IPS-18c (cell line): ENCODE data around the gene CIAPIN1.
"Not testable (repeated sequence)": the region's sequence is repeated elsewhere in the genome, so short reads cannot be mapped to it uniquely, and the experiment has no call there.

Source experiments
- H3K4me3 ChIP-seq: 2 replicates; pipeline ENCODE4 v1.7.0; 2013; ENCODE audit warnings: low read depth, mild to moderate bottlenecking, low read length, moderate library complexity; ENCODE audit not compliant: insufficient read depth
- H3K9me3 ChIP-seq: one replicate; pipeline ENCODE4 v1.6.1; 2013; ENCODE audit warnings: mild to moderate bottlenecking, low read length, moderate library complexity; ENCODE audit not compliant: control insufficient read depth, insufficient read depth

Gene CIAPIN1

DNA sequence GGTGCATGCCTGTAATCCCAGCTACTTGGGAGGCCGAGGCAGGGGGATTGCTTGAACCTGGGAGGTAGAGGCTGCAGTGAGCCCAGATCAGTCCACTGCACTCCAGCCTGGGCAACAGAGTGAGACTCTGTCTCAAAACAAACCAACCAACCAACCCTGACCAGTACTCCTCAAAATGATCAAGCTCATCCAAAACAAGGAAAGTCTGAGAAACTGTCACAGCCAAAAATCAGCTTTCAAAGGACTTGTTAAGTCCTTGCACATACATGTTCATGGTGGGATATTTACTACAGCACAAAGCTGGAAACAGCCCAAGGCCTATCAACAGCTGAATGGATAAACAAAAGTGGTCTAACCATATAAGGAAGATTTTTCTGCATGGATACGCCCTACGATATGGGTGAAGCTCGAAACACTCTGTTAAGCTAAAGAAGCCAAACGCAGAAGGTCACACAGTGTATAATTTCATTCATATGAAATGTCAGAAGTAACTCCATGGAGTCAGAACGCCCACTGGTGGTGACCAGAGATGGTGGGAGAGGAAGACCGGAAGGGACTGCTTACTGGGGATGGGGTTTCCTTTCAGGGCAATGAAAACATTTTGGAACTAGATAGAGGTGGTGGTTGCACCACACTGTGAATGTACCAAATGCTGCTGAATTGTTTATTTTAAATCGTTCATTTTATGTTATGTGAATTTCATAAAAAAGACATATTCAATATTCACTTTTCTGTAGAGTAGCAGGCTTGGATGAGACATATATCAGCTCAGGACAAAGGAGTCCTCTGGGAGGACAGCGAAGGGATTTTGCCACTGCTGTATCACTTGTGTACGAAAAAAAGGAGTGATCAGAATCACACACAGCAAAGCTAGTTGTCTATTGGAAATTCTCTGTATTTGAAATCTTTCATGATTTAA is 24.9 kb downstream of the CIAPIN1 start:
- Histone ChIP-seq H3K9me3 (no peaks in the 10 kb centered on the region), H3K4me3 (no peak overlapping the region)

- Histone ChIP-seq H3K4me3 (no peak overlapping the region), H3K9me3 (no peaks in the 10 kb centered on the region)
Observed at GRCh38 chr16:57419506-57419905, 27.7 kb downstream of the CIAPIN1 start.

DNA sequence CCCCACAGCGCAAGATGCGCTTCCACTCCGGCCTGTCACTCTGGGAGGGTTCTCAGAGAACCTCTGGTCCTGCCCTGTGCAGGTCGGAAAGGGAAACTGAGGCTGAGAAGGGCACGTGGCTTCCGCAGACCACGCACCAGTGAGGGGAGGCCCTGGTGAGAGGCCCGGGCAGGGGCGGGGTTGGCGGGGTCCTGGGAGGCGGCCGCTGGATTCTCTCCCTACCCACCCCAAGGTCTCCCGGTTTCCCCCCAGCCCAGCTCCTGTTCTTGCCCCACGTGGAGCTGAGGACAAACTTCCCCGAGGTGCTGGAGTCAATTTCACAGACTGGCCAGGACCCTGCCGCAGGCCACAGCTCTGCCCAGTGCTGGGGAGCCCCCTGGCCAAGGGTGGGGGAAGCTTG is 31.1 kb downstream of the CIAPIN1 start:
- Histone ChIP-seq H3K9me3 (no peaks in the 10 kb centered on the region), H3K4me3 (no peak overlapping the region)

DNA sequence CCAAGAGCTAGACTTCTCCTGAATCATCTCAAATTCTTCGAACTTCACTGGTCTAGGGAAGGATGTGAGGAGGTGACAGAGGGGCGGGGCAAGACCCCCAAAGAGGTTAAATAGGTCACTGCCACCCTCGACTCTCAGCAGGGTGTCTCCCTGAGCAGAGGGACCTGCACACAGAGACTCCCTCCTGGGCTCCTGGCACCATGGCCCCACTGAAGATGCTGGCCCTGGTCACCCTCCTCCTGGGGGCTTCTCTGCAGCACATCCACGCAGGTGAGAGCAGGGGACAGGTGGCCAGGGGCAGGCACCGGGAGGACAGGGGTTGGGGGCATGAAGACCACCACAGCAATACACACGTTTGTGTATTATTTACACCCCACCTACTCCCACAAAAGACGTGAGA is 33.5 kb downstream of the CIAPIN1 start:
- Histone ChIP-seq H3K9me3 (no peaks in the 10 kb centered on the region), H3K4me3 (no peak overlapping the region)

- Histone ChIP-seq H3K4me3 (no peak overlapping the region), H3K9me3 (no peaks in the 10 kb centered on the region)
Observed at GRCh38 chr16:57413301-57413730, 33.9 kb downstream of the CIAPIN1 start.

DNA sequence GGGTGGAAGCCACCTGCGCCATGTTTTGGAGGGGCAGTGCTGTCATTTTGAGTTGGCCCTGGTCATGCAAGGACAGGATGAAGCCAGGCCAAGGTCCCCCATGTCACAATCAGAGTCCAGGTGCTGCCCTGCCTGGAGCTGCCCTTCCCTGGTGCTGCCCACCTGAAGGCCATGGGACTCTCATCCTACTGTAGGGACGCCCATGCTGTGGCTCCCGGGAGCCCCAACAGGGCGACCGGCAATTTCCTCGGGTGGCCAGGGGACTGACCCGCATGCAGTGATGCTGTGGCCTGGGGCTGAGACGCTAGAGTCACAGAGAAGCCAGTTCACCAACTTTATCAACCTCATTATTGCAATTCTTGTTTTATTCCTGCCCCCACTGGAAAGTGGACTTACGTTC is 34.6 kb downstream of the CIAPIN1 start:
- H3K4me3 ChIP-seq, result no peak overlapping the region

DNA sequence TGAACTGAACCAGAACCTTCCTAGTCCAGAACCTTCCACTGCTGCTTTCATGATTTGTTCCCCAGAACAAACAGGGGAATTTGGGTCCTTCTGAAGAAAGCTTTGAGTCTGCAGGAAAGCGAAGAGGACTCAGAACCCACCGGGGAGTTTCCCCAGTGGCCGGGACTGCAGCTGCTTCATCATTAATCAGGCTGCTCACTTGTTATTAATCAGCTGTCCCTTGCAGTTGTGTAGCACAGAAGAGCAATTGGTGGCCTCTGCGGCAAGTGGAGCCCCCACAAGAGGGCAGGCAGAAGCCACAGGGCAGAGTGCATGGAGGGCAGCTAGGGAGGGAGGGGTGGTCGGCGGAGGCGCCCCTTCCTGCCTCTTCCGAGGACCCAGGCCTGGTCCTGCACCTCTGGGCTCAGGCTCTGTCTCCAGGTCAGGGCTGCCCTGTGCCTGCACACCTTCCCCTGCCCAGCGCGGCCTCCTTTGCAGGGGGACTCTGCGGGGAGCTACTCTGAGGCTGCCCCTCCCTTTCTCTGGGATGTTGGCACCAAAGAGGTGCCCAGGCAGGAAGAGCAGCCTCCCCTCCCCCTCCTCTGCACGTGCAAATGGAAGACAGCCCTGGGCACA is 35.7 kb downstream of the CIAPIN1 start:
- Histone ChIP-seq H3K4me3 (no peak overlapping the region), H3K9me3 (no peaks in the 10 kb centered on the region)

More for the DNA sequence above, 34.6 kb downstream of the CIAPIN1 start:
- no peaks in the 10 kb centered on the region for H3K9me3 ChIP-seq

GRCh38 chr16:57409870-57410587 is 37.2 kb downstream of the CIAPIN1 start:
- H3K4me3 ChIP-seq, result no peak overlapping the region

DNA sequence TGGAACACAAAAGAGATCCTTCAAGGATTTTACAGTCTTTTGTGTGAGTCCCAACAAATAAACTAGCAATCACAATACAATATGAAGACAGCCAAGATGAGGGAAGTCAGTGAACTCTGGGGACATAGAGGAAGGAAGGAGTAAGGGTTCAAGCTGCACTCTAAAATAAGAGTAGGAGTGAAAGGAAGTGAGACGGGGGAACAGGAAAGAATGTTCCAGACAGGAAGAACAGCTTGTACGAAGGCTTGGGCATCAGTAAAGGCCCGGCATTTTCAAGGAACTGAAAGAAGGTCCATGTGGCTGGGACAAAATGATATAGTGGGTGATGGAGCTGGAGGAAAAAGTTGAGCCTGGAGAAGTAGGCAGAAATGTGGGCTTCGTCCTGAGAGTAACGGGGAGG is 38.1 kb downstream of the CIAPIN1 start:
- H3K9me3 ChIP-seq, result no peaks in the 10 kb centered on the region
- no peak overlapping the region for H3K4me3 ChIP-seq

More at GRCh38 chr16:57409870-57410587, 37.2 kb downstream of the CIAPIN1 start:
- H3K9me3 ChIP-seq, result no peaks in the 10 kb centered on the region

DNA sequence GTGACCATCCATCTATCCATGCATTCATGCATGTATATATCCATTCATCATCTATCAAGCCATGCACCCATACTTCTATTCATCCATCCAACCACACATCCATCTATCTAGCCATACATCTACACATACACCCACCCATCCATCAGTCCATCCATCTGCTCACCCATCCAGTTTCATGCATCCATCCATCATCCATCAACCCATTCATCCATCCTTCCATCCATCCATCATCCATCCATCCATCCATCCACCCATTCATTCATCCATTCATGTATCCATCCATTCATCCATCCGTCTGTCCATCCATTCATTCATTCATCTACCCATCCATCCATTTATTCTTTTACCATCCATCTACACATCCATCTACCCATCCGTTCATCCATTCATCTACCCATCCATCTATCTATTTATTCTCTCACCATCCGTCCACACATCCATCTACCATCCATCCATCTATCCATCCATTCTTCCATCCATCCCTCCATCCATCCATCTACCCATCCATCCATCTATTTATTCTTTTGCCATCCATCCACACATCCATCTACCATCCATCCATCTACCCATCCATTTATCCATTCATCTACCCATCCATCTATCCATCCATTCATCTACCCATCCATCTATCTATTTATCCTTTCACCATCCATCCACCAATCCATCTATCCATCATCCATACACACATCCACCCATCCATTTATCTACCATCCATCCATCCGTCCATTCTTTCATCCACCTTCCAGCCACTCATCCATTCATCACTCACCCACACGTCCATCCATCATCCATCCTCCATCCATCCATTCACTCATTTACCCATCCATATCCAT is 39.4 kb downstream of the CIAPIN1 start:
- Histone ChIP-seq H3K9me3 (no peaks in the 10 kb centered on the region), H3K4me3 (no peak overlapping the region)

DNA sequence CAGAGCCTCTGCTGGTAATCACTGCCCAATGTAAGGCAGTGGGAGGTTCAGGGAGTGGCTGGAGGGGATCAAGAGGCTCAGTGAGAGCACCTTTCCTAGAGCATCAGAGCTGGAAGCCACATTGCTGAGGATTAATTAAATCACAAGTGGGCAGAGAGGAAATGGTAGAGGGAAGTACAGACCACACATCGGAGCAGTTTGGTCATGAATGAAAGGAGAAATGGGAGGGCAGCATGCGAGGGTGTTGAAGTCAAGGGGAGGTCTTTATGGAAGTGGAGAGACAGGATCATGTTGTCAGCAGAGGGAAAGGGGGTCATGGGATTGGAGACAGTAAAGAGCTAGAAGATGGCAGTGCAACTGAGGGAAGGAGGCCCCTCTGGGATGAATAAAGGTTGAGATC is 40.3 kb downstream of the CIAPIN1 start:
- no peaks in the 10 kb centered on the region for H3K9me3 ChIP-seq
- H3K4me3 ChIP-seq, result no peak overlapping the region

GRCh38 chr16:57405097-57405496 is 42.1 kb downstream of the CIAPIN1 start:
- no peak overlapping the region for H3K4me3 ChIP-seq
- no peaks in the 10 kb centered on the region for H3K9me3 ChIP-seq

- H3K9me3 ChIP-seq, result no peaks in the 10 kb centered on the region
- no peak within 1 kb of the TSS for H3K4me3 ChIP-seq
Observed at GRCh38 chr16:57403965-57404817, 43.0 kb downstream of the CIAPIN1 start, which contains the start of gene CCL17. CCL17 (plus strand) TSS chr16:57404767; CDS start chr16:57413933, 9,166 bp downstream.

DNA sequence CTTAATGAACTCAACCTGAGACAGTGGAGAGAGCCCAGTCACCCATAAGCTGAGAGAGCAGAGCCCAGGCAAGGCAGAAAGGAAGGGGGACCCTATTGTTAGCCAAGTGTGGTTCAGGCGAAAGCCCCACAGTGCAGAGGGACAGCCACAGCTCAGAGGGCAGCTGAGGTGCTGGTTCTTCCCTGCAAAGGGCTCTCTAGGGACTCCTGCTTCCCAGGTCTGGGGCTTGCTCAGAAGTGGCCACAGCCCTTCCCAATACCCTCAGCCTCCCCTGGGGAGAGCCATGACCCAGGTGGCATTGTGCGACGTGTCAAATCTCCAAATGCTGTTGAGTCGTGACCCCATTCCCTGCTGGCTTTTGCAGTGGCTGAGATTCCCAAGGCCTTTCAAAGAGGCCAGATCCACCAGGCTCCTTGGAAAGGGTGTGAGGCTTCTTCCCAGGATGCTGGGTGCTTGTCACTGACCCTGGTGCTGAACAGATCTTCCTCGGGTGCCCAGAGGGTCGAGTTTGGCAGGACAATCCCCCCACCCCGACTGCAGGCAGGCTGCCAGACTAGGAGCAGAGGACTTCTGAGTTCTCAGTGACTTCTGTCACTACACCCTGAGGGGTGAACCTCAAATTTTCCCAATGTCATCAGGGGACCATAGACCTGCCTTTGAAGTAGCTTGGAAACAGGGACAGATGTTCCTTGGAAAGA is 45.1 kb downstream of the CIAPIN1 start:
- Histone ChIP-seq H3K4me3 (no peak overlapping the region), H3K9me3 (no peaks in the 10 kb centered on the region)

DNA sequence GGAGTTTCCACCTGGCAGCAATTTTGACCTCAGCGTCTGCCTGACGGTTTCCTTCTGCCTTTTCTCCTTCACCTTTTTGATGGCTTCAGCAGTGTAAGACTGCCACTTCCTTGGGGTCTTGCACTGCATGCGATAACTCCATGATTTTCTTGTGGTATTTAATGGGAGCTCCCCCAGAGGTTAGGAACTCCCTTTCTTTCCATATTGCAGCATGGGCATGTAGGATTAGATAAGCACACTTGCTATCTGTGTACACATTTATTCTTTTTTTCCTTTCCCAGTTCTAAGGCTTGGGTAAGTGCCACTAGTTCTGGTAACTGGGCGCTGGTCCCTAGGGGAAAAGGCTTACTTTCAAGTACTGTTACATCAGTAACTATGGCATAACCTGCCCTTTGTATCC is 49.7 kb downstream of the CIAPIN1 start:
- H3K4me3 ChIP-seq, H3K9me3 ChIP-seq: not testable (repeated sequence)

GRCh38 chr16:57396786-57397185 is 50.4 kb downstream of the CIAPIN1 start:
- Histone ChIP-seq H3K9me3 (no peaks in the 10 kb centered on the region), H3K4me3 (no peak overlapping the region)
